GM12878 (cell line): ENCODE data around the gene APOC4. TPM values are rescaled to one million over a fixed set of nuclear protein-coding genes. Genes with fewer than 3 reads are reported as not detected.

Experiments used
- ATAC-seq: fragments of 200-7000 bp; cut with Tn5 transposase; 3 replicates; pipeline ENCODE4 v1.9.1; 2020; ENCODE audit warnings: mild to moderate bottlenecking, moderate library complexity
- BruUV-seq: library from RNA; stranded (reverse); fragments of 400-500 nt; replicated peaks from 2 replicates; lab custom pipeline; 2021; lab: Mats Ljungman, UMichigan
- CTCF ChIA-PET: fragments of 300-600 bp; sonication (Branson Sonifier 250); formaldehyde crosslinking; extraction: SDS; loops from one replicate; lab custom pipeline; 2021; ENCODE audit warnings: inconsistent platforms; lab: Yijun Ruan, JAX
- POLR2A ChIA-PET: fragments of 350-600 bp; formaldehyde crosslinking; extraction: SDS; loops from one replicate; lab custom pipeline; 2021; ENCODE audit warnings: inconsistent platforms; lab: Charles Lee
- RAD21 ChIA-PET: fragments of 300-600 bp; sonication (Branson Sonifier 250); formaldehyde crosslinking; loops from one replicate; lab custom pipeline; 2023; ENCODE audit warnings: antibody characterized with exemption; ENCODE audit not compliant: unreplicated experiment; lab: Charles Lee
- SMC1A ChIA-PET: fragments of 300-600 bp; sonication (Branson Sonifier 250); formaldehyde crosslinking; loops from one replicate; lab custom pipeline; 2023; ENCODE audit not compliant: unreplicated experiment, uncharacterized antibody; lab: Charles Lee
- DNase-seq: peaks from one replicate; pipeline ENCODE4 v3.0.0-alpha.2; 2011; ENCODE audit warnings: low read depth, low spot score
- FAIRE-seq: peaks from 3 replicates; lab custom pipeline; 2011; peaks lifted over from hg19 to GRCh38; lab: Jason Lieb, UNC
- H2AFZ ChIP-seq: 2 replicates; pipeline ENCODE4 v1.6.0; 2011; ENCODE audit warnings: low read depth, low read length, control low read depth; ENCODE audit not compliant: control insufficient read depth
- H3K27ac ChIP-seq: 2 replicates; pipeline ENCODE4 v1.5.1; 2011; ENCODE audit warnings: control low read depth; ENCODE audit not compliant: control insufficient read depth, insufficient read depth
- H3K27me3 ChIP-seq, 2 experiments: replicated peaks in 1 of 2; 2 replicates each; pipeline versions ENCODE4 v1.6.0 to v1.6.1; 2011; ENCODE audit warnings: low read length in 1 of 2; ENCODE audit not compliant: control insufficient read depth in 2 of 2, insufficient read depth in 2 of 2
- H3K36me3 ChIP-seq, 2 experiments: 2 replicates each; pipeline ENCODE4 v1.5.1; 2011; ENCODE audit warnings: low read length in 1 of 2; ENCODE audit not compliant: control insufficient read depth in 2 of 2, insufficient read depth in 2 of 2
- H3K4me1 ChIP-seq: 2 replicates; pipeline ENCODE4 v1.6.1; 2011; ENCODE audit warnings: mild to moderate bottlenecking, low read length, moderate library complexity, mixed read lengths; ENCODE audit not compliant: control insufficient read depth, insufficient read depth
- H3K4me2 ChIP-seq: 2 replicates; pipeline ENCODE4 v1.6.0; 2011; ENCODE audit warnings: control low read depth; ENCODE audit not compliant: control insufficient read depth, insufficient read depth
- H3K4me3 ChIP-seq: fragments of 200-600 bp; sonication (generic); 2 replicates; pipeline ENCODE4 v1.5.1; 2016
- H3K79me2 ChIP-seq: 2 replicates; pipeline ENCODE4 v1.6.0; 2011; ENCODE audit warnings: low read length; ENCODE audit not compliant: control insufficient read depth, insufficient read depth
- H3K9ac ChIP-seq: 2 replicates; pipeline ENCODE4 v1.8.0; 2011; ENCODE audit warnings: low read length, control low read depth, mixed read lengths; ENCODE audit not compliant: control insufficient read depth, insufficient read depth
- H3K9me3 ChIP-seq: replicated peaks from 3 replicates; pipeline ENCODE4 v1.5.1; 2011; ENCODE audit warnings: mild to moderate bottlenecking, low read length; ENCODE audit not compliant: control insufficient read depth, insufficient read depth
- H4K20me1 ChIP-seq: 2 replicates; pipeline ENCODE4 v1.6.0; 2011; ENCODE audit not compliant: control insufficient read depth, insufficient read depth
- MXI1 ChIP-seq: fragments of 150-350 bp; IDR thresholded peaks from 2 replicates; pipeline ENCODE4 v1.6.1; 2011; ENCODE audit warnings: low read depth, mild to moderate bottlenecking, inconsistent platforms, low read length, improper control_type of control experiment
- NR2C1 ChIP-seq: fragments of 450-650 bp; IDR thresholded peaks from 2 replicates; pipeline ENCODE4 v1.6.1; 2017; ENCODE audit warnings: antibody characterized with exemption, mild to moderate bottlenecking, moderate library complexity
- PAX8 ChIP-seq: fragments of 450-650 bp; IDR thresholded peaks from 2 replicates; pipeline ENCODE4 v1.6.1; 2017; ENCODE audit warnings: mild to moderate bottlenecking, moderate library complexity
- POLR2A ChIP-seq: IDR thresholded peaks from 2 replicates; pipeline ENCODE4 v1.6.1; 2011; ENCODE audit warnings: low read depth, mild to moderate bottlenecking, low read length
- RELA ChIP-seq: fragments of 450-650 bp; IDR thresholded peaks from 2 replicates; pipeline ENCODE4 v1.8.0; 2014; ENCODE audit warnings: borderline replicate concordance; ENCODE audit not compliant: partially characterized antibody
- ZNF217 ChIP-seq: fragments of 450-650 bp; IDR thresholded peaks from 2 replicates; pipeline ENCODE4 v1.6.1; 2017; ENCODE audit warnings: antibody characterized with exemption, mild to moderate bottlenecking
- WGBS: methylation state at CpG from one replicate; pipeline ENCODE4 v1.1.6; 2016; ENCODE audit warnings: low lambda C conversion rate; ENCODE audit not compliant: insufficient replicate concordance, insufficient coverage; ENCODE audit errors: missing lambda C conversion rate; 5-methylcytosine and 5-hydroxymethylcytosine counted together
- in situ Hi-C: fragments of 300-500 bp; cut with MboI; formaldehyde crosslinking; loops from 9 replicates; pipeline ENCODE4 v1.14.3; 2018; ENCODE audit warnings: mixed read lengths
- intact Hi-C: fragments of 100-400 bp; cut with micrococcal nuclease; formaldehyde crosslinking; loops from one replicate; pipeline ENCODE4 v1.14.2; 2022; ENCODE audit not compliant: unreplicated experiment
- polyA plus RNA-seq, 11 experiments: library from polyadenylated mRNA; depleted of rRNA in 4 of 11; unstranded in 6 of 11; stranded (reverse) in 5 of 11; fragments of >200 nt; fragmentation: Nextera tagmentation in 4 of 11; fragmentation: Illumina TruSeq in 1 of 11; extraction: Ambion mirVana in 4 of 11; extraction: Trizol in 1 of 11; gene quantifications; 1 replicate in 1 of 11; 2 replicates in 10 of 11; pipeline versions ENCODE4 v1.2.1 to v1.2.3, GENCODE V29; 2011 to 2016; ENCODE audit warnings: inconsistent platforms in 2 of 11, missing spikeins in 2 of 11, low read depth in 1 of 11
- total RNA-seq, 4 experiments: library from RNA; depleted of rRNA in 3 of 4; stranded (reverse); fragments of >200 nt in 3 of 4; fragmentation: Illumina TruSeq in 1 of 4; extraction: Trizol in 1 of 4; gene quantifications; 2 replicates each; pipeline versions ENCODE4 v1.2.1 to v1.2.3, GENCODE V29; 2013 to 2021

APOC4 gene
- total and polyA plus RNA-seq, 10 of the 15 experiments (the other 5 are each of a cell fraction or from before 2014, with no cell fraction given): not detected

- Histone ChIP-seq H3K27me3 (no peaks in the 10 kb centered on the region), H3K9me3 (no peaks in the 10 kb centered on the region), H3K36me3 (peaks cover 0 to 31% of the 10 kb centered on the region in 2 experiments; a peak in 3 of 4 replicates), H3K79me2 (no peaks in the 10 kb centered on the region), H3K27ac (no peak overlapping the region), H3K4me1 (peaks cover 10% of the 10 kb centered on the region), H3K4me2 (no peak overlapping the region), H2AFZ (no peak overlapping the region), H3K4me3 (no peak overlapping the region), H4K20me1 (no peaks in the 10 kb centered on the region), H3K9ac (no peak overlapping the region)
- no peak for ATAC-seq
- in situ Hi-C loops (no loop called here), intact Hi-C loops (no loop called here)
- SMC1A ChIA-PET: interaction anchor here (1.3 kb wide), 1 partner anchor 74 kb away, joined by 3 read pairs; no protein-coding TSS in a partner anchor
- WGBS: 96% methylated on average over 4 of the region's 4 CpGs
- POLR2A ChIA-PET: no interaction called here
- CTCF ChIA-PET: interaction anchor here (1.6 kb wide), 1 partner anchor 74 kb away, joined by 3 read pairs; no protein-coding TSS in a partner anchor
- TF ChIP-seq POLR2A (0 out of 2 replicates have a peak, but pooled peaks have one; percentile 12), PAX8 (no peak)
- no TSS peak for BruUV-seq
- no peak for FAIRE-seq
- DNase-seq: no peak
- RAD21 ChIA-PET: no interaction called here
Measured at GRCh38 chr19:44985445-44985844, 43.4 kb downstream of the APOC4 start.

DNA sequence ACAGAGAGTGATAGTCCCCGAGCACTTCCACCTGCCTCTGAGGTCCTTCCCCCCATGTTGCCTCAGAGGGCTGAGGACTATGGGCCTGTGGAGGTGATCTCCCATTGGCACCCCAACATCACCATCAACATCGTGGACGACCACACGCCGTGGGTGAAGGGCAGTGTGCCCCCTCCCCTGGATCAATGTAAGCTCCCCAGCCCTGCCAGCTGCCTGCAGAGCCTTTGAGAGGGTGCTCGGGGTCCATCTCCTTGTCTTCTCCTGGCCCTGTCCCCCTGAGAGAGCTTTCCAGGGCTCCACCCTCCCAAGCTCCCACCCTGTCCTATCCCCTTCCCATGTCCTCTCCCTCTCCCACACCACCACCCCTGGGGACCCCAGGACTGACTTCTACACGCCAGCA is 44.4 kb downstream of the APOC4 start:
- no peak overlapping the region for H2AFZ ChIP-seq
- H3K27ac ChIP-seq: no peak overlapping the region
- peaks cover 0 to 31% of the 10 kb centered on the region in 2 experiments; a peak in 3 of 4 replicates for H3K36me3 ChIP-seq
- FAIRE-seq (no peak), DNase-seq (no peak), ATAC-seq (no peak)
- no peaks in the 10 kb centered on the region for H3K27me3 ChIP-seq
- SMC1A ChIA-PET: no interaction called here
- POLR2A ChIA-PET: interaction anchor here (0.5 to 0.9 kb wide), 2 partner anchors 32 to 1504 kb away, joined by 3 to 5 read pairs; no protein-coding TSS in a partner anchor
- WGBS: 96% methylated on average over 7 of the region's 7 CpGs
- RAD21 ChIA-PET: interaction anchor here (0.7 kb wide), 1 partner anchor 27 kb away, joined by 3 read pairs; no protein-coding TSS in a partner anchor
- no TSS peak for BruUV-seq
- CTCF ChIA-PET: interaction anchor here (0.8 to 1.1 kb wide), 2 partner anchors 63 to 132 kb away, joined by 3 to 4 read pairs; no protein-coding TSS in a partner anchor
- intact Hi-C loops (no loop called here), in situ Hi-C loops (no loop called here)
- no peaks in the 10 kb centered on the region for H3K9me3 ChIP-seq
- TF ChIP-seq NR2C1 (no peak), RELA (no peak), ZNF217 (no peak), MXI1 (no peak)
- H4K20me1 ChIP-seq: no peaks in the 10 kb centered on the region
- peaks cover 12% of the 10 kb centered on the region for H3K4me1 ChIP-seq
- no peak overlapping the region for H3K4me3 ChIP-seq
- H3K4me2 ChIP-seq: no peak overlapping the region
- H3K79me2 ChIP-seq: no peaks in the 10 kb centered on the region
- H3K9ac ChIP-seq: no peak overlapping the region
